Fibroblast of lung (primary cell): ENCODE measurements around the gene NCKAP5. TPM values are rescaled to one million over a fixed set of nuclear protein-coding genes. Genes with fewer than 3 reads are reported as not detected.

Source experiments
- DNase-seq, 2 donors: peaks; one replicate each; pipeline versions ENCODE4 v3.0.0 to v3.0.0-alpha.2; 2010; ENCODE audit warnings: low read depth in 2 of 2
- H2AFZ ChIP-seq: 2 replicates; pipeline ENCODE4 v1.5.1; 2012; ENCODE audit warnings: low read length, control low read depth, inconsistent platforms
- H3K27ac ChIP-seq: 2 replicates; pipeline ENCODE4 v1.5.1; 2011; ENCODE audit warnings: low read length, control low read depth; ENCODE audit not compliant: insufficient read depth
- H3K27me3 ChIP-seq: 2 replicates; pipeline ENCODE4 v1.5.1; 2011; ENCODE audit warnings: mild to moderate bottlenecking, low read length; ENCODE audit not compliant: control insufficient read depth, insufficient read depth
- H3K36me3 ChIP-seq: 2 replicates; pipeline ENCODE4 v1.5.1; 2011; ENCODE audit warnings: low read length; ENCODE audit not compliant: control insufficient read depth, insufficient read depth
- H3K4me1 ChIP-seq: 2 replicates; pipeline ENCODE4 v1.5.1; 2011; ENCODE audit warnings: low read length; ENCODE audit not compliant: control insufficient read depth, insufficient read depth; ENCODE audit errors: extremely low read depth
- H3K4me2 ChIP-seq: 2 replicates; pipeline ENCODE4 v1.5.1; 2011; ENCODE audit warnings: low read length, control low read depth; ENCODE audit not compliant: insufficient read depth; ENCODE audit errors: extremely low read depth
- H3K4me3 ChIP-seq, 4 experiments: fragments of 200-600 bp in 1 of 4; sonication (generic) in 1 of 4; replicated peaks in 1 of 4; 2 replicates each; pipeline ENCODE4 v1.5.1; 2011 to 2016; ENCODE audit warnings: low read length in 4 of 4, low read depth in 3 of 4, mild to moderate bottlenecking in 3 of 4, control low read depth in 2 of 4, inconsistent platforms in 1 of 4, mixed read lengths in 1 of 4; ENCODE audit not compliant: insufficient read depth in 1 of 4; ENCODE audit errors: control extremely low read depth in 1 of 4
- H3K79me2 ChIP-seq: 2 replicates; pipeline ENCODE4 v1.5.1; 2012; ENCODE audit warnings: mild to moderate bottlenecking, low read length, inconsistent platforms; ENCODE audit not compliant: control insufficient read depth, insufficient read depth
- H3K9ac ChIP-seq: 2 replicates; pipeline ENCODE4 v1.5.1; 2011; ENCODE audit warnings: mild to moderate bottlenecking, low read length, control low read depth; ENCODE audit not compliant: insufficient read depth
- H3K9me3 ChIP-seq: 2 replicates; pipeline ENCODE4 v1.5.1; 2012; ENCODE audit warnings: low read depth, low read length; ENCODE audit not compliant: control insufficient read depth, insufficient read depth
- H4K20me1 ChIP-seq: 2 replicates; pipeline ENCODE4 v1.5.1; 2011; ENCODE audit warnings: low read length; ENCODE audit not compliant: control insufficient read depth, insufficient read depth; ENCODE audit errors: extremely low read depth
- EZH2 ChIP-seq: IDR thresholded peaks from 2 replicates; pipeline ENCODE4 v1.5.1; 2012; ENCODE audit warnings: low read length, control low read depth, mild to moderate bottlenecking; ENCODE audit errors: missing control alignments
- polyA plus RNA-seq, 2 donors: library from polyadenylated mRNA; depleted of rRNA in 1 of 2; stranded (reverse) in 1 of 2; unstranded in 1 of 2; fragments of >200 nt; gene quantifications; 2 replicates each; pipeline ENCODE4 v1.2.1, GENCODE V29; 2011 to 2012; ENCODE audit warnings: missing spikeins in 1 of 2
- total RNA-seq: library from RNA; depleted of rRNA; stranded (reverse); fragments of >200 nt; gene quantifications from 2 replicates; pipeline ENCODE4 v1.2.1, GENCODE V29; 2014
- TF ChIP-seq, protein P1 (sequence below), 2 donors: IDR thresholded peaks in 1 of 2; conservative IDR thresholded peaks in 1 of 2; 1 replicate in 1 of 2; 2 replicates in 1 of 2; pipeline ENCODE4 v1.5.1; 2011 to 2012; ENCODE audit warnings: low read length in 2 of 2, control low read depth in 1 of 2, inconsistent platforms in 1 of 2, low read depth in 1 of 2, mild to moderate bottlenecking in 1 of 2

NCKAP5 gene
- total and polyA plus RNA-seq, 2 donors (not counting 1 experiment from before 2014, with no cell fraction given) = 2.6 to 6.2 TPM

GRCh38 chr2:133317178-133317577, 251.1 kb downstream of the NCKAP5 start:
- H3K27ac ChIP-seq = no peak overlapping the region
- H3K27me3 ChIP-seq = no peaks in the 10 kb centered on the region
- H3K4me3 ChIP-seq = no peak overlapping the region
- H3K4me2 ChIP-seq = no peak overlapping the region
- H3K79me2 ChIP-seq = no peaks in the 10 kb centered on the region
- no peaks in the 10 kb centered on the region for H4K20me1 ChIP-seq
- TF ChIP-seq EZH2 = no peak
- no peaks in the 10 kb centered on the region for H3K4me1 ChIP-seq
- H2AFZ ChIP-seq = no peak overlapping the region
- H3K9me3 ChIP-seq = no peaks in the 10 kb centered on the region
- no peak overlapping the region for H3K9ac ChIP-seq
- no peak for DNase-seq
- H3K36me3 ChIP-seq = no peaks in the 10 kb centered on the region

DNA sequence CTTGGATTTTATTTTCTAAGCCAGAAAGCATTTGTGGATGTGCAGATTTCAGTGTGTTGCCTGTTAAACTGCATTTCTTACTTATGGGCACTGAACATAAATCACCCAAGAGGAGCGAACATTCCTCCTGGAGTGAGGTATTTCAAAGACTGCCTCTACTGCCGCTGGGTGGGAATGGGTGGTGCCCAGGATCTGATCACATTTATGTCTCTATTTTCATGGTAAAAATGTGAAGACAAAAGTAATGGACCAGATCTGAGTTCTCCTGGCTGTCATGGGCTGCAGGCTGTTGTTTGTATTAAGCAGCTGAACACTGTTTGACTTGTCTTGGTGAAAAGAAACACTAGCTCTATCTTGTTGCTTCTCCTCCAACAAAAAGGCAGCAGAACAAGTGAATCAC, 251.7 kb downstream of the NCKAP5 start:
- no peak overlapping the region for H3K9ac ChIP-seq
- no peak for TF ChIP-seq EZH2
- TF ChIP-seq, protein P1, sequence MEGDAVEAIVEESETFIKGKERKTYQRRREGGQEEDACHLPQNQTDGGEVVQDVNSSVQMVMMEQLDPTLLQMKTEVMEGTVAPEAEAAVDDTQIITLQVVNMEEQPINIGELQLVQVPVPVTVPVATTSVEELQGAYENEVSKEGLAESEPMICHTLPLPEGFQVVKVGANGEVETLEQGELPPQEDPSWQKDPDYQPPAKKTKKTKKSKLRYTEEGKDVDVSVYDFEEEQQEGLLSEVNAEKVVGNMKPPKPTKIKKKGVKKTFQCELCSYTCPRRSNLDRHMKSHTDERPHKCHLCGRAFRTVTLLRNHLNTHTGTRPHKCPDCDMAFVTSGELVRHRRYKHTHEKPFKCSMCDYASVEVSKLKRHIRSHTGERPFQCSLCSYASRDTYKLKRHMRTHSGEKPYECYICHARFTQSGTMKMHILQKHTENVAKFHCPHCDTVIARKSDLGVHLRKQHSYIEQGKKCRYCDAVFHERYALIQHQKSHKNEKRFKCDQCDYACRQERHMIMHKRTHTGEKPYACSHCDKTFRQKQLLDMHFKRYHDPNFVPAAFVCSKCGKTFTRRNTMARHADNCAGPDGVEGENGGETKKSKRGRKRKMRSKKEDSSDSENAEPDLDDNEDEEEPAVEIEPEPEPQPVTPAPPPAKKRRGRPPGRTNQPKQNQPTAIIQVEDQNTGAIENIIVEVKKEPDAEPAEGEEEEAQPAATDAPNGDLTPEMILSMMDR (conservative IDR thresholded peaks at IDR 0.05 in 1 of 2, IDR thresholded peaks at IDR 0.05 in 1 of 2; ENCODE audit: low read depth in 1 of 2, low read length in 2 of 2) = no peak
- H3K4me1 ChIP-seq = no peaks in the 10 kb centered on the region
- H3K4me3 ChIP-seq = no peak overlapping the region
- no peak overlapping the region for H3K27ac ChIP-seq
- DNase-seq = no peak
- H3K9me3 ChIP-seq = no peaks in the 10 kb centered on the region
- H2AFZ ChIP-seq = no peak overlapping the region
- H3K27me3 ChIP-seq = no peaks in the 10 kb centered on the region
- H3K4me2 ChIP-seq = no peak overlapping the region
- H3K79me2 ChIP-seq = no peaks in the 10 kb centered on the region
- no peaks in the 10 kb centered on the region for H4K20me1 ChIP-seq
- no peaks in the 10 kb centered on the region for H3K36me3 ChIP-seq

DNA sequence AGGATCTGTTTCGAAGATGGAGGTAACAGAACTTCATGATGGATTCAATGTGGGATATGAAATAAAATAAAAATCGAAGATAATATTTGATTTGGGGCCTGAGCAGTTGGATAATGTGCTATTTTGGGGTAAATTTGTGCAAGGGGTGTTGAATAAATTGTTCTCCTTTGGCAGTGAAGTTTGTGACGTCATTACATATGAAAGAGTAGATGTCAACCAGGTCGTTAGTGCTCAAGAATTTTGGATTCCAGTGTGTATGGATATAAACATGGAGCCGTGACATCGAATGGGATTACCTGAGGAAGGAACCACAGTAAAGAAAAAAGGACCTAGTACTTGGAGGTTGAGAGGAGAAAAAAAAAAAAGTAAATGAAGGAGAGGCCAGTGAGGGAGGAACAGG, 253.0 kb downstream of the NCKAP5 start:
- no peak overlapping the region for H3K9ac ChIP-seq
- no peak for TF ChIP-seq EZH2
- TF ChIP-seq, protein P1 (conservative IDR thresholded peaks at IDR 0.05 in 1 of 2, IDR thresholded peaks at IDR 0.05 in 1 of 2; ENCODE audit: low read depth in 1 of 2, low read length in 2 of 2) = no peak
- DNase-seq = no peak
- H3K36me3 ChIP-seq = no peaks in the 10 kb centered on the region
- H4K20me1 ChIP-seq = no peaks in the 10 kb centered on the region
- H3K4me2 ChIP-seq = no peak overlapping the region
- no peaks in the 10 kb centered on the region for H3K9me3 ChIP-seq
- no peaks in the 10 kb centered on the region for H3K27me3 ChIP-seq
- no peaks in the 10 kb centered on the region for H3K4me1 ChIP-seq
- H2AFZ ChIP-seq = no peak overlapping the region
- no peak overlapping the region for H3K27ac ChIP-seq
- no peak overlapping the region for H3K4me3 ChIP-seq
- H3K79me2 ChIP-seq = no peaks in the 10 kb centered on the region
